Fibroblast of lung (primary cell): ENCODE results near the gene OR6X1.

Experiments used
- CTCF ChIP-seq, 2 donors: IDR thresholded peaks in 1 of 2; conservative IDR thresholded peaks in 1 of 2; 1 replicate in 1 of 2; 2 replicates in 1 of 2; pipeline ENCODE4 v1.5.1; 2011 to 2012; ENCODE audit warnings: low read length in 2 of 2, control low read depth in 1 of 2, inconsistent platforms in 1 of 2, low read depth in 1 of 2, mild to moderate bottlenecking in 1 of 2
- EZH2 ChIP-seq: IDR thresholded peaks from 2 replicates; pipeline ENCODE4 v1.5.1; 2012; ENCODE audit warnings: low read length, control low read depth, mild to moderate bottlenecking; ENCODE audit errors: missing control alignments

- TF ChIP-seq CTCF (conservative IDR thresholded peaks at IDR 0.05 in 1 of 2, IDR thresholded peaks at IDR 0.05 in 1 of 2; ENCODE audit: low read depth in 1 of 2, low read length in 2 of 2), result no peak
- TF ChIP-seq EZH2, result no peak
These were observed 1.2 kb downstream of the OR6X1 start for GRCh38 chr11:123753110-123753509.
